ENCODE results near the gene C10orf90. TPM values are rescaled to one million over a fixed set of nuclear protein-coding genes. Genes with fewer than 3 reads are reported as not detected.

The C10orf90 gene
- total and polyA plus RNA-seq, 4 donors = not detected

GRCh38 chr10:126465771-126466170, 204.7 kb downstream of the C10orf90 start:
- Histone ChIP-seq H3K27me3 (ENCODE audit: control insufficient read depth in 3 of 3, insufficient read depth in 3 of 3, low read length in 2 of 3) (no peaks in the 10 kb centered on the region), H3K27ac (ENCODE audit: low read depth in 1 of 2, low read length in 1 of 2) (no peak overlapping the region), H3K9me3 (ENCODE audit: control insufficient read depth in 4 of 4, insufficient read depth in 3 of 4, low read length in 3 of 4) (no peaks in the 10 kb centered on the region), H3K9ac (ENCODE audit: insufficient read depth in 1 of 2, low read length in 2 of 2) (no peak overlapping the region), H3K4me3 (no peak overlapping the region), H3K36me3 (ENCODE audit: control insufficient read depth in 4 of 4, insufficient read depth in 4 of 4, low read length in 4 of 4) (no peaks in the 10 kb centered on the region), H3K4me1 (ENCODE audit: control insufficient read depth in 5 of 5, insufficient read depth in 5 of 5, low read length in 5 of 5) (peaks cover 0 to 4% (median 0%) of the 10 kb centered on the region in 5 donors)
- peak in 2 of 3 donors; percentile 13 to 38 for DNase-seq
- 44 to 69% methylated on average over 1 of the region's 1 CpG for WGBS, 2 donors
- no peak for TF ChIP-seq CTCF (IDR thresholded peaks at IDR 0.05; ENCODE audit: control extremely low read depth, extremely low read depth)
- no peak for ATAC-seq (ENCODE audit: insufficient read depth, low FRiP score)

- TF ChIP-seq CTCF (IDR thresholded peaks at IDR 0.05; ENCODE audit: control extremely low read depth, extremely low read depth) = no peak
- Histone ChIP-seq H3K4me3 (no peak overlapping the region), H3K27me3 (ENCODE audit: control insufficient read depth in 3 of 3, insufficient read depth in 3 of 3, low read length in 2 of 3) (no peaks in the 10 kb centered on the region), H3K9ac (ENCODE audit: insufficient read depth in 1 of 2, low read length in 2 of 2) (no peak overlapping the region), H3K27ac (ENCODE audit: low read depth in 1 of 2, low read length in 1 of 2) (no peak overlapping the region), H3K36me3 (ENCODE audit: control insufficient read depth in 4 of 4, insufficient read depth in 4 of 4, low read length in 4 of 4) (no peaks in the 10 kb centered on the region), H3K4me1 (ENCODE audit: control insufficient read depth in 5 of 5, insufficient read depth in 5 of 5, low read length in 5 of 5) (peaks cover 0 to 12% (median 7%) of the 10 kb centered on the region in 5 donors), H3K9me3 (ENCODE audit: control insufficient read depth in 4 of 4, insufficient read depth in 3 of 4, low read length in 3 of 4) (no peaks in the 10 kb centered on the region)
- 35 to 45% methylated on average over 11 of the region's 11 CpGs for WGBS, 2 donors
- ATAC-seq (ENCODE audit: insufficient read depth, low FRiP score) (no peak), DNase-seq (no peak)
These were observed 207.2 kb downstream of the C10orf90 start for GRCh38 chr10:126463286-126463685.

- Histone ChIP-seq H3K27me3 (ENCODE audit: control insufficient read depth in 3 of 3, insufficient read depth in 3 of 3, low read length in 2 of 3) (no peaks in the 10 kb centered on the region), H3K9me3 (ENCODE audit: control insufficient read depth in 4 of 4, insufficient read depth in 3 of 4, low read length in 3 of 4) (no peaks in the 10 kb centered on the region), H3K4me1 (ENCODE audit: control insufficient read depth in 5 of 5, insufficient read depth in 5 of 5, low read length in 5 of 5) (peaks cover 0 to 17% (median 9%) of the 10 kb centered on the region in 5 donors), H3K9ac (ENCODE audit: insufficient read depth in 1 of 2, low read length in 2 of 2) (no peak overlapping the region), H3K27ac (ENCODE audit: low read depth in 1 of 2, low read length in 1 of 2) (no peak overlapping the region), H3K36me3 (ENCODE audit: control insufficient read depth in 4 of 4, insufficient read depth in 4 of 4, low read length in 4 of 4) (no peaks in the 10 kb centered on the region), H3K4me3 (no peak overlapping the region)
- DNase-seq = no peak
- TF ChIP-seq CTCF (IDR thresholded peaks at IDR 0.05; ENCODE audit: control extremely low read depth, extremely low read depth) = no peak
- WGBS, 2 donors = 89 to 91% methylated on average over 14 of the region's 14 CpGs
- no peak for ATAC-seq (ENCODE audit: insufficient read depth, low FRiP score)
These were observed 209.1 kb downstream of the C10orf90 start for GRCh38 chr10:126461289-126461940.

Data from lung (tissue), 12 donors.